GM12873 (cell line): Measurements from ENCODE around the gene RNF138.

ENCODE experiments used
- TF ChIP-seq, protein P1 (sequence below): IDR thresholded peaks from 2 replicates; pipeline ENCODE4 v1.5.1; 2012; ENCODE audit warnings: low read depth, mild to moderate bottlenecking, moderate library complexity, low read length, control low read depth; ENCODE audit not compliant: insufficient read depth; ENCODE audit errors: missing control alignments

Gene RNF138

DNA sequence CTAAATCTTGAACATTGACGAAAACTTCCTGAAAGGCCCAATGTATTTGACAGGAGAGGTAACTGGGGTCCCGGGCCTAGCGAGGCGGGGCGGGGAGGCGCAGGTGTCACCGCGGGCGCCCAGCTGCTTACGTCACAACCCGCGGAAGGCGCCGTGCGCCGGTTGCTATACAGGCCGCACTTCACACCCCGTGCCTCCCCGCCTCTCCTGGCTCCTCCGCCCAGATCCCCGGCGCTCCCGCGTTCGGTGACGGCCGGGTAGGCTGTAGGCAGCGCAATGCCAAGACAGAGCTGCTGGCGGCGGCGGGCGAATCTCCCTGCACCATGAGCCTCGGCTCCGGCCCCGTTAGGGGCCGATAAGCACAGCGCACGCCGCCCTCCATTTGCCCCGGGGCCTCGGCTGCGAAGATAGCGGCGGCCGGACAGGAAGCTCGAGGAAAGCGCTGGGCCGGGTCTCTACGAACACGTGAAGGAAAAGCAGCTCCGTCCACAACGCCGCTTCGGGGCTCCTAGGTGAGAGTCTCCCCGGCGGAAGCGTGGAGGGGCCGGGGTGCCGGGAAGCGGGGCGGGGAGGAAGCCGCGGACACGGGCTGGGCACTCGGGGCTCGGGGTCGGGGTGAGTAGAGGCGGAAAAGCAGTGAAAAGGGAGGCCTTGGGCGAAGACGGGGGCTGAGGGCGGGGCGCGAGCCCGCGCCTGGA, at the start of gene RNF138:
Gene RNF138 (plus strand): TSS at position 151 of the 698 bp plus-strand sequence. CDS start 903 bp downstream, outside the sequence.
- TF ChIP-seq, protein P1, sequence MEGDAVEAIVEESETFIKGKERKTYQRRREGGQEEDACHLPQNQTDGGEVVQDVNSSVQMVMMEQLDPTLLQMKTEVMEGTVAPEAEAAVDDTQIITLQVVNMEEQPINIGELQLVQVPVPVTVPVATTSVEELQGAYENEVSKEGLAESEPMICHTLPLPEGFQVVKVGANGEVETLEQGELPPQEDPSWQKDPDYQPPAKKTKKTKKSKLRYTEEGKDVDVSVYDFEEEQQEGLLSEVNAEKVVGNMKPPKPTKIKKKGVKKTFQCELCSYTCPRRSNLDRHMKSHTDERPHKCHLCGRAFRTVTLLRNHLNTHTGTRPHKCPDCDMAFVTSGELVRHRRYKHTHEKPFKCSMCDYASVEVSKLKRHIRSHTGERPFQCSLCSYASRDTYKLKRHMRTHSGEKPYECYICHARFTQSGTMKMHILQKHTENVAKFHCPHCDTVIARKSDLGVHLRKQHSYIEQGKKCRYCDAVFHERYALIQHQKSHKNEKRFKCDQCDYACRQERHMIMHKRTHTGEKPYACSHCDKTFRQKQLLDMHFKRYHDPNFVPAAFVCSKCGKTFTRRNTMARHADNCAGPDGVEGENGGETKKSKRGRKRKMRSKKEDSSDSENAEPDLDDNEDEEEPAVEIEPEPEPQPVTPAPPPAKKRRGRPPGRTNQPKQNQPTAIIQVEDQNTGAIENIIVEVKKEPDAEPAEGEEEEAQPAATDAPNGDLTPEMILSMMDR: no peak

- TF ChIP-seq, protein P1: no peak
These were observed 49.3 kb upstream of the RNF138 start for GRCh38 chr18:32042337-32042736.

GRCh38 chr18:32048507-32049091, 43.1 kb upstream of the RNF138 start:
- TF ChIP-seq, protein P1: no peak

DNA sequence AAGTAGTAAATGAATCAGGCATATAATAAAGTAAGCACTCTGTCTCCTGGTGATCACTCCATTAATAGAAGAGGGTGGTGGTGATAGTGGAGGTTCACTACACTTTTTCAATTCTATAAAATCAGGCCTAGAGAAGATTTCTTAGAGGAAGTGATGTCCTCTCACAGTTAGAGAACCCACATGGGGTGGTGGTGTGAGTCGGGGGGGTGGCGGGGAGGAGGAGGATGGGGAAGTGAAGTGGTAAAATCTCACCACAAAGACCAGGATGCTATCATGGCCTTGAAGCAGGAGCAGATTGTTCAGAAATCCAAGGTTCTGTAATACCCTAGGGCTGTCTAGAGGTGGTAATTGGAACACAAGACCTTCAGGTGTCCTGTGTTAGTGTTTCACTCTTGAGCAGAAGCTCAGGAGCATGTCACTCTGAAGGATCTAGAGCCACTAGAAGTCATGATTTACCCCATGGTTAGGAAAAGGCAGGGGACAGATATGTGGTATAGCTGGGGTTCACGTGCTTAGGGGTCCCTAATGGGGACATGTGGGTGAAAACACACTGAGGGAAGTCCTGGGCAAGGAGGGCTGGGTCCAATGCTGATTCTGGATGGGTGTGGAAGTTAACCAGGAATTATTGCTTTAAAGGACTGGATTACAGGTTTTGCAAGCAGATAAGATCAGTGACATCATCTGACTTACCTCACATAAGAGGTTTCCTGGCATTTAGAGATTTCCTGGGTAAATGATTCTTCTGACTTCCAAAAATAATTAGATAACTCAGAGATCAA, 42.1 kb upstream of the RNF138 start:
- TF ChIP-seq, protein P1: no peak

- TF ChIP-seq, protein P1: no peak
These were observed 34.9 kb upstream of the RNF138 start for GRCh38 chr18:32056613-32057358.

- TF ChIP-seq, protein P1: no peak
These were observed 34.0 kb upstream of the RNF138 start for GRCh38 chr18:32057624-32058165.

DNA sequence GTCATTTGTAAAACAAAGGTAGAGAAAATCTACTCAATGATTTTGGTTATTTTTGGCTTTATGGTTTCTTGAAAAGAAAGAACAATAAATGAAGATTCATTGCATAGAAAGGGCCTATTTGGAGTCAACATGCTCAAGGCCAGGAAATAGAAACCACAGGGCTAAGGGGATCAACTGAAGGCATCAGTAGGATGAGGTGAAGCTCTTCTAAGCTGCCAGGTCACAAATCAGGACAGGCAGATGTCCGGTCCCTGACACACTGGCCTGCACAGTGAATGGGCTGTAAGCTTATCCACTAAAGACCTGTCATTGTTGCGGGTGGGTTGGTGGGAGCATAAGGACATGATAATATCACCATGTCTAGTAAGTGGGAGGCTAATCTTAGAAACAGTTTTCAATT, 31.6 kb upstream of the RNF138 start:
- TF ChIP-seq, protein P1: no peak
